DMS114 treated with DMSO at 0.1 percent for 48 hours (cell line): ENCODE results near the gene LILRA2.
"Not testable (repeated sequence)": the region's sequence is repeated elsewhere in the genome, so short reads cannot be mapped to it uniquely, and the experiment has no call there.

Experiments
- DNase-seq: peaks from one replicate; lab custom pipeline; 2025; ENCODE audit not compliant: unreplicated experiment; lab: John Stamatoyannopoulos, UW

The LILRA2 gene

GRCh38 chr19:54573330-54573872, at the start of gene LILRA2:
Gene LILRA2 (plus strand): TSS chr19:54573790. CDS start chr19:54573879, 89 bp downstream.
- no peak for DNase-seq

GRCh38 chr19:54525636-54526035, 48.0 kb upstream of the LILRA2 start:
- no peak for DNase-seq

GRCh38 chr19:54526972-54527371, 46.6 kb upstream of the LILRA2 start:
- DNase-seq: no peak

GRCh38 chr19:54530866-54531265, 42.7 kb upstream of the LILRA2 start:
- no peak for DNase-seq

- no peak for DNase-seq
Measured at GRCh38 chr19:54532528-54532927, 41.1 kb upstream of the LILRA2 start.

- no peak for DNase-seq
Measured at GRCh38 chr19:54533476-54533875, 40.1 kb upstream of the LILRA2 start.

GRCh38 chr19:54534156-54534555, 39.4 kb upstream of the LILRA2 start:
- DNase-seq: no peak

- no peak for DNase-seq
Measured at GRCh38 chr19:54535601-54536000, 38.0 kb upstream of the LILRA2 start.

- no peak for DNase-seq
Measured at GRCh38 chr19:54536956-54537355, 36.6 kb upstream of the LILRA2 start.

- DNase-seq: no peak
Measured at GRCh38 chr19:54541712-54542111, 31.9 kb upstream of the LILRA2 start.

GRCh38 chr19:54548806-54549205, 24.8 kb upstream of the LILRA2 start:
- DNase-seq: no peak

GRCh38 chr19:54549224-54549623, 24.4 kb upstream of the LILRA2 start:
- no peak for DNase-seq

- DNase-seq: no peak
Measured at GRCh38 chr19:54551293-54551692, 22.3 kb upstream of the LILRA2 start.

- no peak for DNase-seq
Measured at GRCh38 chr19:54551950-54552912, 21.4 kb upstream of the LILRA2 start.

- DNase-seq: no peak
Measured at GRCh38 chr19:54552913-54553310, 20.7 kb upstream of the LILRA2 start.

GRCh38 chr19:54554006-54554405, 19.6 kb upstream of the LILRA2 start:
- DNase-seq: no peak

- no peak for DNase-seq
Measured at GRCh38 chr19:54554896-54555295, 18.7 kb upstream of the LILRA2 start.

GRCh38 chr19:54556194-54556593, 17.4 kb upstream of the LILRA2 start:
- DNase-seq: no peak

- DNase-seq: no peak
Measured at GRCh38 chr19:54558339-54558738, 15.3 kb upstream of the LILRA2 start.

GRCh38 chr19:54560881-54561385, 12.7 kb upstream of the LILRA2 start:
- no peak for DNase-seq

GRCh38 chr19:54561840-54562239, 11.8 kb upstream of the LILRA2 start:
- peak; percentile 22 for DNase-seq

- DNase-seq: not testable (repeated sequence)
Measured at GRCh38 chr19:54563206-54563605, 10.4 kb upstream of the LILRA2 start.
